HUES48 (cell line): ENCODE data around the gene FAIM2.

Experiments
- H3K27ac ChIP-seq: one replicate; pipeline ENCODE4 v1.7.0; 2013; ENCODE audit warnings: low read depth, low read length, inconsistent platforms
- H3K27me3 ChIP-seq: 2 replicates; pipeline ENCODE4 v1.6.1; 2013; ENCODE audit warnings: mild to moderate bottlenecking, low read length; ENCODE audit not compliant: control insufficient read depth, insufficient read depth
- H3K36me3 ChIP-seq: 2 replicates; pipeline ENCODE4 v1.6.1; 2013; ENCODE audit warnings: low read length; ENCODE audit not compliant: control insufficient read depth, insufficient read depth
- H3K4me1 ChIP-seq: 2 replicates; pipeline ENCODE4 v1.6.1; 2013; ENCODE audit warnings: mild to moderate bottlenecking, low read length; ENCODE audit not compliant: control insufficient read depth, insufficient read depth
- H3K4me3 ChIP-seq: 2 replicates; pipeline ENCODE4 v1.5.1; 2013; ENCODE audit warnings: mild to moderate bottlenecking, low read depth, low read length
- H3K9ac ChIP-seq: 2 replicates; pipeline ENCODE4 v1.6.1; 2013; ENCODE audit warnings: mild to moderate bottlenecking, low read depth, low read length, moderate library complexity
- H3K9me3 ChIP-seq: 2 replicates; pipeline ENCODE4 v1.6.1; 2013; ENCODE audit warnings: low read length; ENCODE audit not compliant: control insufficient read depth, insufficient read depth

Gene FAIM2

GRCh38 chr12:49902399-49903350 is 1.0 kb downstream of the FAIM2 start:
- H3K4me3 ChIP-seq: no peak overlapping the region
- H3K27ac ChIP-seq: no peak overlapping the region
- no peaks in the 10 kb centered on the region for H3K36me3 ChIP-seq
- H3K27me3 ChIP-seq: peaks cover 26% of the 10 kb centered on the region
- H3K9me3 ChIP-seq: no peaks in the 10 kb centered on the region
- peaks cover 10% of the 10 kb centered on the region for H3K4me1 ChIP-seq
- no peak overlapping the region for H3K9ac ChIP-seq

DNA sequence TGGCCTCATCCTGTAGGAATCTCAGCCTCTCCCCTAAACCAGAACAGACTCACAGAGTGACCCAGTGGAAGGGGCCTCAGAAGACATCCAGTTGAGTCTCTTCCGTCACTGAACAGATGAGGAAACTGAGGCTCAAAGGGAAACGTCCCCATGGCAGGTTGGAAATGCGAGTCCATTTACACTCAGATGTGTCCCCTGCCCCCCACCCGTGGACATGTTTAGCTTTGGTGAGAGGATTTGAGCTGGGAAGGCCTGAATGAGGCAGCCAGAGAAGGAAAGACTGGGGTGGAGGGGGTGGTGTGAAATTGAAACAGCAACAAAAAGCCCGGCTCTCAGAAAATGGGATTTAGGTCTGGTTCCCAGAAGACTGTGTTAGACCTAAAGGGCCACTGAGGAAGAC is 1.7 kb downstream of the FAIM2 start:
- H3K9me3 ChIP-seq: no peaks in the 10 kb centered on the region
- H3K27me3 ChIP-seq: peaks cover 26% of the 10 kb centered on the region
- no peaks in the 10 kb centered on the region for H3K36me3 ChIP-seq
- no peak overlapping the region for H3K9ac ChIP-seq
- H3K4me1 ChIP-seq: peaks cover 10% of the 10 kb centered on the region
- H3K27ac ChIP-seq: no peak overlapping the region
- no peak overlapping the region for H3K4me3 ChIP-seq

- peaks cover 10% of the 10 kb centered on the region for H3K4me1 ChIP-seq
- no peak overlapping the region for H3K4me3 ChIP-seq
- H3K9ac ChIP-seq: no peak overlapping the region
- H3K27ac ChIP-seq: no peak overlapping the region
- H3K36me3 ChIP-seq: no peaks in the 10 kb centered on the region
- H3K27me3 ChIP-seq: peaks cover 26% of the 10 kb centered on the region
- no peaks in the 10 kb centered on the region for H3K9me3 ChIP-seq
Measured at GRCh38 chr12:49901026-49901425, 2.7 kb downstream of the FAIM2 start.

DNA sequence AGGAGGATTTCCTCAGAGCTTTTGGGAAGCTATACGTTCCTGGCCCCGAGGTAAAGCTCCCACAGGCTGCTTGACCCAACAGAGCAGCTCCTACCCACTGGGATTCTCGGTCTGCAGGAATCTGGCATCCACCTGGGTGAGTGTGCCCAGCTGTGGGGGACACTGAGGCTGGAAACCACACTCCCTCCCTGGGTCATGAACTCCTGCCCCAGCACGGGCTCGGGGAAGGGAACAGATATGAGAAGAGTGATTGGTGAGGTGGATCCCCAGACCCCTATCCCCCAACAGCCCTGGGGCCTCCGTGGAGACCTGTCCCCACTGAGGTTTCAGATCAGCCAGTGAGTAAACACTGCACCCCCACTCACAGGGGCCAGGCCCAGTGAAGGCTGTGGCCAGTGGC is 3.3 kb downstream of the FAIM2 start:
- no peaks in the 10 kb centered on the region for H3K9me3 ChIP-seq

GRCh38 chr12:49899921-49900320 is 3.8 kb downstream of the FAIM2 start:
- Histone ChIP-seq H3K4me3 (no peak overlapping the region), H3K27ac (no peak overlapping the region), H3K27me3 (peaks cover 19% of the 10 kb centered on the region), H3K36me3 (no peaks in the 10 kb centered on the region), H3K9ac (no peak overlapping the region), H3K9me3 (no peaks in the 10 kb centered on the region), H3K4me1 (peaks cover 10% of the 10 kb centered on the region)

More for the DNA sequence above, 3.3 kb downstream of the FAIM2 start:
- Histone ChIP-seq H3K27ac (no peak overlapping the region), H3K36me3 (no peaks in the 10 kb centered on the region), H3K27me3 (peaks cover 20% of the 10 kb centered on the region), H3K4me3 (no peak overlapping the region), H3K4me1 (peaks cover 10% of the 10 kb centered on the region), H3K9ac (no peak overlapping the region)

DNA sequence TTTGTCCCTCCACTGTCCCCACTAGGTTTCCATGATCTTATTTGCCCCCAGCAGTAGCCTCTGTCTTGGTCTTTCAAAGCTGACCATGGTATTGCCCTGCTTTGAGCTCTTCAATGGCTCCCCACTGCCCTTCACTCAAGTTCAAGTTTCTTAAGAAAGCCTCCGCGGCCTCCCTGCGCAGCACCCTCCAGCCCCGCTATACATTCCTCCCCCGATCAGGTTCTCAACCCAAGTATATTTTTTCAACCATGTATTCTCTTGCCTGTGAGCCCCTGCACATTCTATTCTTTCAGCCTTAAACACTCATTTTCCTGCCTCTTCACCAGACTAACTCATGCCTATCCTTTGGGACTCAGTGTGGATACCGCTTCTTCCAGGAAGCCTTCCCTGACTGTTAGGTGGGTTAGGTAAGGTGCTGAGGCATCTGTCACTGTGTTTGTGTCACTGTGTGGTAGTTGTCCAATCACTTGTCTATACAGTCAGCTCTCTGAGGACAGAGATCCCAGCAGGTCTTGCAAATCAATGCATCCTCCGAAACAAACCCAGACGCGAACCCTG is 4.3 kb downstream of the FAIM2 start:
- peaks cover 13% of the 10 kb centered on the region for H3K27me3 ChIP-seq
- H3K36me3 ChIP-seq: no peaks in the 10 kb centered on the region
- H3K4me1 ChIP-seq: peaks cover 14% of the 10 kb centered on the region
- no peak overlapping the region for H3K9ac ChIP-seq
- H3K4me3 ChIP-seq: no peak overlapping the region
- no peaks in the 10 kb centered on the region for H3K9me3 ChIP-seq
- H3K27ac ChIP-seq: no peak overlapping the region

GRCh38 chr12:49897276-49897675 is 6.4 kb downstream of the FAIM2 start:
- Histone ChIP-seq H3K27me3 (no peaks in the 10 kb centered on the region), H3K9me3 (no peaks in the 10 kb centered on the region), H3K36me3 (no peaks in the 10 kb centered on the region), H3K4me3 (no peak overlapping the region), H3K27ac (no peak overlapping the region), H3K4me1 (peaks cover 6% of the 10 kb centered on the region; the same call in 1 of the 2 replicates), H3K9ac (no peak overlapping the region)

DNA sequence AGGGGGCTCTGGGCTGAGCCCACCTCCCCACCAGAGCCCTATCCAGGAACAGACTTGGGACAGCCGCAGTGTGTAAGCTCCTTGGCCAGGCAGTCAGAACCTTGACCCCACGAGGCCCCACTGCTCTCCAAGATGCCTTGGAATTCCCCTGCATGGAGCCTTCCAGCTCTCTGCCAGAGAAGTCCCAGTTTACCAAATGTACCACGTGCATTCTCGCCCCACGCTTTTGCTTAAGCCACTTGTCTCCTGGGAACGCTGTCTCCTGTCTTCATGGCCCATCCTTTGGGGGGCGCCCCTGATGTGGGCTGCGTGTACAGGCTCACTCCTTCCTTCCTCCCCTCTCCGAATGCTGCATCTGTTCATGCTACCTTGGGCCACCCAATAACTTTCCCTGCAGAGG is 7.9 kb downstream of the FAIM2 start:
- Histone ChIP-seq H3K27me3 (no peaks in the 10 kb centered on the region), H3K9ac (no peak overlapping the region), H3K4me1 (peaks cover 6% of the 10 kb centered on the region; the same call in 1 of the 2 replicates), H3K9me3 (no peaks in the 10 kb centered on the region), H3K4me3 (no peak overlapping the region), H3K36me3 (no peaks in the 10 kb centered on the region), H3K27ac (no peak overlapping the region)

- no peak overlapping the region for H3K4me3 ChIP-seq
- H3K9me3 ChIP-seq: no peaks in the 10 kb centered on the region
- H3K27me3 ChIP-seq: no peaks in the 10 kb centered on the region
- H3K4me1 ChIP-seq: peaks cover 6% of the 10 kb centered on the region; the same call in 1 of the 2 replicates
- H3K27ac ChIP-seq: no peak overlapping the region
- no peaks in the 10 kb centered on the region for H3K36me3 ChIP-seq
- H3K9ac ChIP-seq: no peak overlapping the region
Measured at GRCh38 chr12:49894751-49895148, 8.9 kb downstream of the FAIM2 start.

GRCh38 chr12:49893753-49894750 is 9.6 kb downstream of the FAIM2 start:
- Histone ChIP-seq H3K4me3 (no peak overlapping the region), H3K27ac (no peak overlapping the region), H3K9ac (no peak overlapping the region), H3K36me3 (no peaks in the 10 kb centered on the region), H3K9me3 (no peaks in the 10 kb centered on the region), H3K27me3 (no peaks in the 10 kb centered on the region), H3K4me1 (peaks cover 6% of the 10 kb centered on the region; the same call in 1 of the 2 replicates)
